GM21526 (cell line): ENCODE results near the gene NTNG1.
A peak's percentile ranks its signal among the peaks of the same experiment; 100 is the strongest.
"Not testable (repeated sequence)": the region's sequence is repeated elsewhere in the genome, so short reads cannot be mapped to it uniquely, and the experiment has no call there.

Source experiments
- ATAC-seq: cut with Tn5 transposase; IDR thresholded peaks from one replicate; pipeline ENCODE4 v1.9.1; 2021; ENCODE audit warnings: moderate library complexity; ENCODE audit not compliant: unreplicated experiment, low FRiP score

NTNG1 gene

GRCh38 chr1:107140703-107141490 lies at the start of gene NTNG1:
NTNG1 (plus strand) TSS chr1:107141039.
- ATAC-seq, result peak; percentile 45

GRCh38 chr1:107091418-107091817 lies 49.4 kb upstream of the NTNG1 start:
- ATAC-seq, result no peak

- ATAC-seq, result not testable (repeated sequence)
Observed at GRCh38 chr1:107093395-107093794, 47.4 kb upstream of the NTNG1 start.

- ATAC-seq, result no peak
Observed at GRCh38 chr1:107095647-107096046, 45.2 kb upstream of the NTNG1 start.

- ATAC-seq, result no peak
Observed at GRCh38 chr1:107096690-107097089, 44.1 kb upstream of the NTNG1 start.

- ATAC-seq, result no peak
Observed at GRCh38 chr1:107098961-107099360, 41.9 kb upstream of the NTNG1 start.

GRCh38 chr1:107100331-107100984 lies 40.4 kb upstream of the NTNG1 start:
- ATAC-seq, result no peak

- ATAC-seq, result no peak
Observed at GRCh38 chr1:107105914-107106313, 34.9 kb upstream of the NTNG1 start.

- ATAC-seq, result no peak
Observed at GRCh38 chr1:107110326-107110725, 30.5 kb upstream of the NTNG1 start.

GRCh38 chr1:107116306-107116790 lies 24.5 kb upstream of the NTNG1 start:
- ATAC-seq, result no peak

GRCh38 chr1:107122225-107122624 lies 18.6 kb upstream of the NTNG1 start:
- no peak for ATAC-seq

GRCh38 chr1:107123741-107124140 lies 17.1 kb upstream of the NTNG1 start:
- no peak for ATAC-seq

GRCh38 chr1:107124694-107125093 lies 16.1 kb upstream of the NTNG1 start:
- no peak for ATAC-seq

GRCh38 chr1:107132195-107132594 lies 8.6 kb upstream of the NTNG1 start:
- ATAC-seq, result peak; percentile 77

GRCh38 chr1:107132780-107133179 lies 8.1 kb upstream of the NTNG1 start:
- ATAC-seq, result peak; percentile 83

GRCh38 chr1:107135463-107135862 lies 5.4 kb upstream of the NTNG1 start:
- ATAC-seq, result no peak

- no peak for ATAC-seq
Observed at GRCh38 chr1:107138166-107138565, 2.7 kb upstream of the NTNG1 start.

GRCh38 chr1:107138767-107139445 lies 1.9 kb upstream of the NTNG1 start:
- no peak for ATAC-seq

- ATAC-seq, result peak; percentile 48
Observed at GRCh38 chr1:107139833-107140702, 771 bp upstream of the NTNG1 start.

GRCh38 chr1:107141491-107142126 lies 770 bp downstream of the NTNG1 start:
- peak; percentile 50 for ATAC-seq
